GM12875 (cell line): ENCODE measurements around the gene DRC7.
A peak's percentile ranks its signal among the peaks of the same experiment; 100 is the strongest.
"Not testable (repeated sequence)": the region's sequence is repeated elsewhere in the genome, so short reads cannot be mapped to it uniquely, and the experiment has no call there.

Experiments used
- H3K4me3 ChIP-seq: one replicate; pipeline ENCODE4 v1.5.1; 2011; ENCODE audit warnings: low read depth, low read length, control low read depth
- TF ChIP-seq, protein P1 (sequence below): IDR thresholded peaks from 2 replicates; pipeline ENCODE4 v1.5.1; 2011; ENCODE audit warnings: low read depth, mild to moderate bottlenecking, control low read depth, inconsistent platforms, low read length, moderate library complexity, borderline replicate concordance; ENCODE audit not compliant: insufficient read depth

Gene DRC7

DNA sequence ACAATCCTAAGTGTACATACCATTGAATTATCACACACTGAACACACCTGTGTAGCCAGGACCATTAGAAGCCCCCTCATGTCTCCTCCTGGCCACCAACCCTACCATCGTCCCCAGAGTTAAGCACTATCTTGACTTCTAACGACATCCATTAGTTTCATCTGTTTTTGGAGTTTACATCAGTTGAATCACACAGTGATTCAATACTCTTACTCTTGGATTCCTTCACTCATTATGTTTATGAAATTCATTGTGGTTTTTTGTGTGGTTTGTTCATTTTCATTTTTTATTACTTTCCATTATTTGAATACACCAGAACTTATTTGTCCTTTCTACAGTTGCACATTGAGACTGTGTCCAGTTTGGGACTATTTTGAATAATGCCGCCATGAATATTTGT, 13.6 kb downstream of the DRC7 start:
- no peak overlapping the region for H3K4me3 ChIP-seq
- TF ChIP-seq, protein P1, sequence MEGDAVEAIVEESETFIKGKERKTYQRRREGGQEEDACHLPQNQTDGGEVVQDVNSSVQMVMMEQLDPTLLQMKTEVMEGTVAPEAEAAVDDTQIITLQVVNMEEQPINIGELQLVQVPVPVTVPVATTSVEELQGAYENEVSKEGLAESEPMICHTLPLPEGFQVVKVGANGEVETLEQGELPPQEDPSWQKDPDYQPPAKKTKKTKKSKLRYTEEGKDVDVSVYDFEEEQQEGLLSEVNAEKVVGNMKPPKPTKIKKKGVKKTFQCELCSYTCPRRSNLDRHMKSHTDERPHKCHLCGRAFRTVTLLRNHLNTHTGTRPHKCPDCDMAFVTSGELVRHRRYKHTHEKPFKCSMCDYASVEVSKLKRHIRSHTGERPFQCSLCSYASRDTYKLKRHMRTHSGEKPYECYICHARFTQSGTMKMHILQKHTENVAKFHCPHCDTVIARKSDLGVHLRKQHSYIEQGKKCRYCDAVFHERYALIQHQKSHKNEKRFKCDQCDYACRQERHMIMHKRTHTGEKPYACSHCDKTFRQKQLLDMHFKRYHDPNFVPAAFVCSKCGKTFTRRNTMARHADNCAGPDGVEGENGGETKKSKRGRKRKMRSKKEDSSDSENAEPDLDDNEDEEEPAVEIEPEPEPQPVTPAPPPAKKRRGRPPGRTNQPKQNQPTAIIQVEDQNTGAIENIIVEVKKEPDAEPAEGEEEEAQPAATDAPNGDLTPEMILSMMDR = no peak

DNA sequence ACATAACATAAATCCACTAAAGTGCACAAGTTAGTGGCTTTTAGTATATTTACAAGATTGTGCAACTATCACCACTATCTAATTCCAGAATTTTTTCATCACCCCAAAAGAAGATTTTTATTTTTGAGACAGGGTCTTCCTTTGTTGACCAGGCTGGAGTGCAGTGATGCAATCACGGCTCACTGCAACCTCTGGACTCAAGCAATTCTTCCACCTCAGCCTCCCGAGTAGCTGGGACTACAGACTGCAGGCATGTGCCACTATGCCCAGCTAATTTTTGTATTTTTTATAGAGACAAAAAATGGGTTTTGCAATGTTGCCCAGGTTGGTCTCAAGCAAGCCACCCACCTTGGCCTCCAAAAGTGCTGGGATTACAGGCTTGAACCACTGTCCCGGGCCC, 15.1 kb downstream of the DRC7 start:
- no peak overlapping the region for H3K4me3 ChIP-seq
- TF ChIP-seq, protein P1 = no peak

DNA sequence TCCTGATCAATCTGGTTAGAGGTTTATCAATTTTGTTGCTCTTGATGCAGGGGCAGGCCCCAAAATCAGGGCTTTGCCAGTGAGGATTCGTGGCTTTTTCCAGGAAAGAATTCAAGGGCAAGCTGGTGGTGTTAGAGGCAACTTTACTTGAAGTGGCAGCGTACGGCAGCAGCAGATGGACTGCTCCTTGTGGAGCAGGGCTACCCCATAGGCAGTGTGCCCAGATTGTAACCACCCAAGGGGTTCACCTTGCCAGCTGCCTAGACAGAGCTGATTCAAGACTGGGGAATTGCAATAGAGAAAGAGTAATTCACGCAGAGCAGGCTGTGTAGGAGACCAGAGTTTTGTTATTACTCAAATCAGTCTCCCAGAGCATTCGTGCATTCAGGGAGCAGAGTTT, 16.7 kb downstream of the DRC7 start:
- no peak overlapping the region for H3K4me3 ChIP-seq
- TF ChIP-seq, protein P1 = no peak

DNA sequence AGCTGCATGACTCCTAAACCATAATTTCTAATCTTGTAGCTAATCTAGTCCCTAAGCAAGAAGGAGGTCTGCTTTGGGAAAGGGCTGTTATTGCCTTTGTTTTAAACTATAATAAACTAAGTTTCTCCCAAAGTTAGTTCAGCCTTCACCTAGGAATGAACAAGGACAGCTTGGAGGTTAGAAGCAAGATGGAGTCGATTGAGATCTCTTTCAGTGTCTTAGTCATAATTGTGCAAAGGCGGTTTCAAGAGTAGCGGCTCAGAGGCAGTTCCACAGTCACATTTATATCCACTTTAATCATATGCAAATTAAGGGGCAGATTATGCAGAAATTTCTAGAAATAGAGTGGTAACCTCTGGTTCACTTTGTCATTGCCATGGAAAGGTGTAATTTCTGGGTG, 17.4 kb downstream of the DRC7 start:
- TF ChIP-seq, protein P1 = no peak
- no peak overlapping the region for H3K4me3 ChIP-seq

DNA sequence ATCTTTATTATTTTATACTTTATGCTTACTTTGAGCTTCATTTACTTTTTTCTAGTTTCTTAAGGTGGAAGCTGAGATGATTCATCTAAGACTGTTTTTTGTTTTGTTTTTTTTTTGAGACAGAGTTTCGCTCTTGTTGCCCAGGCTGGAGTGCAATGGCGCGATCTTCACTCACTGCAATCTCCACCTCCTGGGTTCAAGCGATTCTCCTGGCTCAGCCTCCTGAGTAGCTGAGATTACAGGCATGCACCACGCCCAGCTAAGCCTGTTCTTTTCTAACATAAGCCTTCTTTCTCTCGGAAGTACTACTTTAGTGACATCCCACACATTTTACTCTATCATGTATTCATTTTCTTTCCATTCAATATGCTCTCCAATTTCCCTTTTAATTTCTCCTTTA, 18.0 kb downstream of the DRC7 start:
- H3K4me3 ChIP-seq = not testable (repeated sequence)

DNA sequence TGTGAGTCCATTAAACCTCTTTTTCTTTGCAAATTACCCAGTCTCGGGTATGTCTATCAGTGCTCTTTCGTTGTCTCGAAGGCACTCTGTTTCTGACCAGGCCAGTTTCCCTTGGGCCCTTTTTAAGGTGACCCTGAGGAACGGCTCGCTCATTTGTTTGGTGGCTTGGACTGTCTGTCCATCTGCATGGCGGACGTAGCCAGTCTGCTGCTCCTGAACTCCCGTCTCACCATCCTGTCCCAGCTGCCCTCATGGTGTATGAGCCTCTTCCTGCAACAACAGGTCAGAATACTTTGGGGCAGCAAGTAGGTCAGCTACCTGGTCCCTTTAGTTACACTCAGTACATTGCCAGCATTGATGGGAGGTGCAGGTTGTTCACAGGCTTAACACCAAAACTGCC, 19.0 kb downstream of the DRC7 start:
- TF ChIP-seq, protein P1 = no peak
- no peak overlapping the region for H3K4me3 ChIP-seq

DNA sequence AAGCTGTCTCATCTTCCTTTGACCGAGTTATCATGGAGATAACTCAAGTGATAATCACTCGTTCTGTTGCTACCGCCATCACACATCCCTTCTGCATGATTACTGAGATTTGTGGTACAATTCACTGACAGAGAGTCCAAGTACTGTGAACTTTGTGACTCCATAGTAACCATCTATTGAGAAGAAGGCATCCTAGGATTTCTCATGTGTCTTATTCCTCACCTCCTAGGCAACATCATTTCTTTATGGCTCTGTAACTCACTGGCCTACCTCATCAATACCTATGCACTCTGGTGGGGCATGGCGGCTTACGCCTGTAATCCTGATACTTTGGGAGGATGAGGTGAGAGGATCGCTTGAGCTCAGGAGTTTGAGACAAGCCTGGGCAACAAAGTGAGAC, 19.4 kb downstream of the DRC7 start:
- H3K4me3 ChIP-seq = no peak overlapping the region
- TF ChIP-seq, protein P1 = no peak

DNA sequence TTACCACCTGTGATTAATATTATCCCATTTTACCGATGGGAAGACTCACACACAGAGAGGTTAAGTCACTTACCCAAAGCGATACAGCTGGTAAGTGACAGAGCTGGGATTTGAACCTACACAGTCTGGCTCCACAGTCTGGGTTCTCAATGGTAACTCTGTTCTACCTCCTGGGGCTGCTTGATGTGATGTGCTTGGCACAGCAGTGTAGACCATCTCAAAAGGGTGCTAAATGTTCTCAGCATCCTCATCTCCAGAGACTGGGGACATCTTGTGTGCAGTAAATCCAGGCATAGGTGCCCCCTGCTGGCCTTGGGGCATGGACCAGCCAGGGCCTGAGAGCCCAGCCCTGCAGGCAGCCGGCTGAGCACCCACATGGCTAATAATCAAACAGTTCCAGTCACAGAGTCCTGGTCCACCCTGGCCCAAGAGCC, 25.6 kb downstream of the DRC7 start:
- no peak overlapping the region for H3K4me3 ChIP-seq
- TF ChIP-seq, protein P1 = peak; percentile 72
